ENCODE data around the gene ATP6V0D1.
A peak's percentile ranks its signal among the peaks of the same experiment; 100 is the strongest.

The ATP6V0D1 gene

DNA sequence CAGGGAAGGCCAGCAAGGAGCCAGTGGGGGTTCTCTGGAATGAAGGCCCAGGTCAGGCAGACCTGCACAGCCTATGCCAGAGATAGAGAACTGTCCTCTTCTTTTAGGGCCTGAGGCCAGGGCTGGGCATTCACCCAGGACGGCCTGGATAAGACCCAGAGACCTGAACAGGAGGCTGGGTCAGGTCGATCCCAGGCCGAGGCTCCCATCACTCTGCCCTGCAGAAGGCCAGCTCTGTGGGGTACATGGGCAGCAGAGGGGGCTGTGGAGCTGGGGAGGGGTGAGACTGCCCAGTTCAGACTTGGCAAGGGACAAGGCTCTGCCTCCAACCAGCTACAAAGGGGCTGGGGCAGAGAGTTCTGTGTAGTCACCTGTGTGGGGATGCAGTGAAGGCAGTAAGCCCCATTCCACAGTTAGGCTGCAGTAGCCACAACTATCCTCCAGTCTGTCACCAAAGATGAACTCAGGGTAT is 35.5 kb downstream of the ATP6V0D1 start:
- DNase-seq: no peak

DNA sequence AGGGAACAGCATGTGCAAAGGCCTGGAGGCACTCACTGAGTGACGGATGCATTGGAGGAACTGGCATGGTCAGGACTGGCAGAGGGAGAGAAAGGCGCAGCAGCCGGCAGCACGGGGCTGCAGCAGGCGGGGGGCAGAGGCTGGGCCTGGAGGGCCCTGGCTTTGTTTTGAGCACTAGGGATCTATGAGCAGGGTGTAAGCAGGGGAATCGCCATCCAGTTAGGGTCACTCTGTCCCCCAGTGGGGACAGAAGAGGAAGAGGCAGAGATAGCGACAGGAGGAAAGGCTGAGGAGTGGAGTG is 35.9 kb downstream of the ATP6V0D1 start:
- DNase-seq: no peak

DNA sequence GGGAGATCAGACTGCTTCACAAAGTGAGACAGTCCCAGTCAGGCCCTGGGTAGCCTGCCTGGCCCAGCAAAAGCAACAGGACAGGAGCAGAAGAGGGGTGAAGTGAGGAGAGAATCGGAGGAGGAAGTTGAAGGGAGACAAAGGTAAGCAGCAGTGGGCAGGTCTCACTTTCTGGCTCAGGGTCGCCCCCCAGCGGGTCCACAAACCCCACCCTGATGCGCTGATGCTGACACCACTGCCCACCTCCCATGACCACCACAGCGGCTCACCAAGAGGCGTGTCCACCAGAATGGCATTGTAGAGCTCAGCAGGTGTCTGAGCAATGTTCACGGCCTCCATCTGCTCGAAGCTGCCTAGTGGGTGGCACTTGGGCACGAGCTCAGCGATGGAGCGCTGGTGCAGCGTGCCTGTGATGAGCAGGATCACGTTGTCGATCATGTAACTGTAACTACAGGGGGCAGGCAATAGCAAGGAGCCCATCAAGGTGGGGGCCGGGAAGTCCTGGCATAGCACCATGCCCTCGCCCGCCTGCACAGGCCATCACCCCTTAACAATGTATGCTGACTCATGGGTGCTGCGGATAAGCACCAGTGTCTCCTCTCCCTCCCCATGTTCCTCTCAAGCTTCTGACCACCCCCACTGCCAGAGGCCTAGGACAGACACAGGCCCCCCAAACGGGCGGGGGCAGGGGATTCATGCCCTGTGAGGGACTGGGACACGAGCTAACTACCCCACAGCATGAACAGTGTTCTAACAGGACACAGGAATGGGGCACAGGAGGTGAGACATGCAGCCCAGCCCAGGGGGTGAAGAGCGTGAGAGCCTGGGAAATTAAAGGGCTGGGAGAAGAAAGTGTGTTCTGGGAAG is 36.5 kb downstream of the ATP6V0D1 start:
- no peak for DNase-seq

DNA sequence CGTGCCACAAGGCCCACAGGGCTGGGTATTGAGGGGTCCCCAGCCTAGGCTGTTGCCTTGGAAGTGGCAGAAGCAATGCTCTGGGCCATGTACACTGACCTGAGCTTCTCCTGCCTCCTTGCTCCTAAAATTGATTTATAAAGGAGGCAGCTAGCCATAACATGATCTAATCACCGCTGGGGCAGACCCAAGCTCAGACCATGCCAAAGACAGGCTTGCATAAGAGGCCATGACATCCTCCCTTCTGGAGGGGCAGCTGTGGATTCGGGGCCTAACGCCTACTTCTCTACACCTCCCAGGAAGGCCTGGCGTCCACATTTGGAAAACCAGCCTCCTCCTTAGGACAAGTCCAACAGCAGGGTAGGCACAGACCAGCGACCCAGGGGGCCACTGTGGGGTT is 37.7 kb downstream of the ATP6V0D1 start:
- DNase-seq: no peak

DNA sequence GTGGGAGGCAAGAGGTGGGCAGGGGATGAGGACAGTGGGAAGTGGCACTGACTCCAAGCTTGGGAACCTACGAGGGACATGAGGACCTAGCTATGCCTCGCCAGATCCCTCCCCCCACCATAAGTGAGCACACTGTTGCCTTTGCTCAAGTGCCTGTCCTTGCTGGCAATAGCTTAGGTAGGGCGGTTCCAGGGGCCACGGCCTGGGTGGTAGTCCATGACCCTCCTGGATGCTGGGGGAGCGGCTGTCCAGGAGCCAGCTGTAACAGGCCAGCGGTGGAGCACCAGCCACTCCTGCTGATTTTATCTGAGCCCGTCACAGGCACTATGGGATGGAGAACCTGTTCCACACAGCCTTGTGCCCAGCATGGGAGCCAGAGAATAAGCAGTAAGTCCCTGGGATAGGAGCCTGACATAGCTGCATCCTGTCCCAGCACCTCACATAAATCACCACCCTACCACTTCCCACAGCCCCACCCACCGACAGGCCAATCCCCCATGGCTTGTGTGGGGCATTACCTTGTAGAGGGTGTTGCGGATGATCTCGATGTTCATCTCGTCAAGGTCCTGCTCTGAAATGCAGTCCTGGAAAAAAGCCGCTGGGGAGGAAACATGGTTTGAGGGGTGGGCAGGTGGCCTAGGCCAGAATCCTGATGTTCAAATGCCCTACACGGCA is 38.2 kb downstream of the ATP6V0D1 start:
- no peak for DNase-seq

DNA sequence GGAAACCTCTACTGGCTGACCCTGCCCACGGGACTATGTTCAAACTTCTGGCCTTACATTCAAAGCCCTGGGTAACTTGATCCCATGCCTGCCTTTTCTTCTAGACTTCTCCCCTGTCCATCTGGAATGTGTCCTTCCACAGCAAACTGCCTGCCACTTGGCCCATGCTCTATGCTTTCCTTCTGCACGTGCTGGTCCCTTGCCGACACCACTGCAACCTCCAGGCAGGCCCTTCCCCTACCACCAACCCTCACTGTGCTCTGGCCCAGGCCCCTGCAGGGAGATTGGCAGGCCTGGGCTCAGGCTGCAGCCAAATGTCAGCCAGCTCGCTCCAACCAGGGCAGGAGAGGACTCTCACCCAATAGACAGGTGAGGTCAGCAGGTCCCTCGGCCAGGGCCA is 39.0 kb downstream of the ATP6V0D1 start:
- no peak for DNase-seq

DNA sequence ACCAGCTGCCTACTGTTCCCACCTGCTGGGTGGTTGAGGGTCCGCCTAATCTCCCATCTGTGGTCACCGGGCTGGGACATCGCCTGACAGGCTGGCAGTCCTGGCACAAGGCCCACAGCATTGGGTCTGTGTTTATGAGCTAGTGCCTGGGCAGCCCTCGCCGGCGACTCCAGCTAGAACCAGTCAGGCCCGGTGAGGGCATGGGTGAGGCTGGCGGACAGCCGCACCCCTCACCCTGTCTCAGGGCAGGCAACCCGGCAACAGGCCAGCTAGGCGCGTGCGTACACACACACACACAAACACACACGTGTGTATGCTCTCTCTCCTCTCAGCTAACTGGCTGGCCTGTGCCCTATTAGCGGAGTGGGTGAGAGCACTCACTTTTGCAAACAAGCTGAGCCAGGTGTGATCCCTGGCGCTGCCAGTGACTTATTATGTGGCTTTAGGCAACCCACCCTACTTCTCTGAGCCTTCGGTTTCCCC is 39.6 kb downstream of the ATP6V0D1 start:
- no peak for DNase-seq

DNA sequence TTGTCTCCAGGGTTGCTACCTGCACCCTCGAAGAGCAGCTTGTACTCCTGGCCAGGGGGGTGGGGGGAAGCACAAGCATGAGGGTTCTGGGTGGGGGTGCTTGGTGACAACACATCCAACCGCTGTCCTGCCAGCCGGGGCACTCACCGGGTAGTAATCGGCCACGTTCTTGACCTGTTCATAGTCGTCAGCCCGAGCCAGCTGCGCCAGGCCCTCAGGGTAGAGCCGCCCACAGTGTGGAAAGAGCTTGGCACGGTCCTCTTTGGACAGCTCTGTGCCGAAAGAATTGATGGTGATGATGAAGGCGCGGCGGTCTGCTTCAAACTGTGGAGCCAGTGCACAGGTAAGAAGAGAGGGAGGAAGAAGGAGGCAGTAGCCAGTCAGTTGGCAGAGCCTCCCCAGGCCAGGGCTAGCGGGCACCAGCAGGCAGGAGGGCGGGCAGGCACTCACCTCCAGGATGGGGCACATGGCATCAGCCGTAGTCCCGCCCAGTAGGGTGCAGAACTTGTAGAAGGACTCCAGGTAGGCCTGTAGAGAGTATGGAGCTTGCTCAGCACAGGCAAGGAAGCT is 42.0 kb downstream of the ATP6V0D1 start:
- DNase-seq: no peak

DNA sequence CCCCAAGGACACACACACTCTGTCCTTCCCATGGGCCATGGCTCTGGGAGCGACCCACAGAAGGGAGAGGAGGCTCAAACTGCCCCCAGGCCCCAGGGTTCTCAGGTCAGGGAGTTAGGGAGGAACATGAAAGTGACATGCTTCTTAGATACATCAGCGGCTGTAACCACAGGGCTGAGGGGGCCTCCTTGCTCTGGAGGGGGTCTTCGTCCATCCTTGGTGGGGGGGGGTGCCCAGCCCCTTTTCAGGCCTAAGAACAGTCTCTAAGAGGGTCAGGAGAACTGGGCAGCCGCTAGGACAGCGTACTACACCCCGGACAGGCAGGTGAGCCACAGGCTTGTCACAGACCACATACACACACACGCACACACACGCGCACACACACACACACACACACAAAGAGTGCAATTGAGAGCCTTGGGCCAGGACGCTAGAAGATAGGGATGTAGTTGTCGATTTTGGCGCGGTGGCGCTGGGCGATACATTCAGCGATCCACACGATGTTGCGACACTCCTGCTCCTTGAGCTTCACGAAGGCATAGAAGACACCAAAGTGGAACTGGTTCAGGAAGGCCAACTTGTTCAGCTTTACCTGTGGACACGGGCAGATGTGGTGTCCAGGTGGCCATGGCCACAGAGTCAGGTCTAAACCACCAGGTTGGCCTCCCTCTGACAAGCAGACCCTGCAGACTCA is 42.7 kb downstream of the ATP6V0D1 start:
- no peak for DNase-seq

DNA sequence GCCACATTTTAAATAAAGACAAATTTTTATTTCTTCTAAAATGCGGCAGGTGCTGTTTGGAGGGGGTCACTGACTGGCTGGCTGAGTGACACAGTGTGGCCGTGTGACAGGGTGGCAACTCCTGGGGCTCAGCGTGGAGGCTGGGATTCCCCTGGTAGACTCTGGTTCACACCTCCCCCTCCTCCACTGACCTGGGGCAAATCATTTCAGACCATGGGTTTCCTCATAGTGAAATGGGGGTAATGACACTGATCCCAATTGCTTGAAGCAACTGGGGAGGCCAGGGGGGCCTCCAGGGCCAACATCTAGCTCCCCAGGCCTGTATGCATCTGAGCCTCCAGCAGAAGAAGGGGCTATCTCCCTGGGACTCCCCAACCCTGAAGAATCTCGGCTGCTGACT is 43.4 kb downstream of the ATP6V0D1 start:
- no peak for DNase-seq

DNA sequence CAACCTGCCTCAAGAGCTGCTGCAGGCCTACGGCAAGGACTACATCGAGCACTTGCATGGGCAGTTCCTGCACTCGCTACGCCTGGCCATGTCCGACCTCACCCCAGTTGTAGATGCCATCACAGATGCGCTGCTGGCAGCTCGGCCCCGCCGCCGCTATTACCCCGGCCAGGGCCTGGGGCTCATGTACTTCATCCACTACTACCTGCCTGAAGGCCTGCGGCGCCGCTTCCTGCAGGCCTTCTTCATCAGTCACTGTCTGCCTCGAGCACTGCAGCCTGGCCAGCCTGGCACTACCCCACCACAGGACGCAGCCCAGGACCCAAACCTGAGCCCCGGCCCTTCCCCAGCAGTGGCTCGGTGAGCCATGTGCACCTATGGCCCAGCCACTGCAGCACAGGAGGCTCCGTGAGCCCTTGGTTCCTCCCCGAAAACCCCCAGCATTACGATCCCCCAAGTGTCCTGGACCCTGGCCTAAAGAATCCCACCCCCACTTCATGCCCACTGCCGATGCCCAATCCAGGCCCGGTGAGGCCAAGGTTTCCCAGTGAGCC is 44.2 kb downstream of the ATP6V0D1 start:
- DNase-seq: no peak

DNA sequence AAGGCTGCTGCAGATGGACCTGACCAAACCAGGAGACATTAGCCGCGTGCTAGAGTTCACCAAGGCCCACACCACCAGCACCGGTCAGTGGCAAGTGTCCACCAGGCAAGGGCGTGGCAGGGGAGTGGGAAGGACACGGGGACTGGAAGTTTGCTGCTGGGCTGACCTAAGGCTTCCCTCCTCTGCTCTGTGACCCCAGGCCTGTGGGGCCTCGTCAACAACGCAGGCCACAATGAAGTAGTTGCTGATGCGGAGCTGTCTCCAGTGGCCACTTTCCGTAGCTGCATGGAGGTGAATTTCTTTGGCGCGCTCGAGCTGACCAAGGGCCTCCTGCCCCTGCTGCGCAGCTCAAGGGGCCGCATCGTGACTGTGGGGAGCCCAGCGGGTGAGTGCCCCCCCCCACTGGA is 45.2 kb downstream of the ATP6V0D1 start:
- DNase-seq: no peak

DNA sequence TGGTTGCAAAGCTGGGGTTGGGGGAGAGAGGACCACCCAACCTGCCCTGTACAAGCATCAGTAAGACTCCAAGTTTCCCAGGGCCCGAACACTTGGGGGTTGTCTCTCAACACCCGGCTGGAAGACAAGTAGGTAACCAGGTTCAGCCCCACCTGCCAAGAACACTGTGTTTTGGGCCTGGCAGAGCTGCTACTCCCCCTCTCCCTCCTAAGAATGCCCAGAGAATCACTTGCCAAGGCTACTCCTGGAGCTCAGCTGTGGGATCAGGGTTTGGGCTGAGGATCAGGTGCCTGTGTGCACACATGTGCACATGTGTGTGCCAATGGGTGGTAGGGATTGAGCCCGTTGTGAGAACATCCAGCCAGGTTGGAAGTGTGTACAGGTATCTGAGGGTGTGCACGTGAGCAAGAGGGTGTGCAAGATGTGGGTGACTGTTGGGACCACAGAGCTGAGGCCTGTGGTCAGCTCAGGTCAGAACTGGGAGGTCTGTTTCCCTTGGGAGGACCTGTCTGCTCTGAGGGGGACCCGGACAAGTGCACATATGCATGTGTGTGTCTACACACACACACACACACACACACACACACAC is 47.7 kb downstream of the ATP6V0D1 start:
- DNase-seq: no peak

DNA sequence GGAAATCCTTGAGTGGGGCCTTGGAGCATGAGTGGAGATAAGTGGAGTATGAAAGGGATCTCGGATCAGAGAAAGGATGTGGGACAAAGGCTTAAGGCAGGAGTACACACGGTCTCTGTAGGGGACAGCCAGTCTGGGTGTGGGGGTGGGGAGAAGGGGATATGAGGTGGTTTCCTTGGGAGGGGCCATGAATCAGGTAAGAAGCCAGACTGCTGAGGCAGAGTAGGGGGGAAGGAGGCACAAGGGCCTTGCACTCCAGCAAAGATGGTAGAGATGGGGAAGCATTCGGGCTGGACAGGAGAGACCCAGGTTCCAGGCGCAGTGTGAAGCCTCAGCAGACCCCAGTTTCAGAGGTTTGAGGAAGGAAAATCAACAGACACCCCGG is 48.5 kb downstream of the ATP6V0D1 start:
- DNase-seq: no peak

DNA sequence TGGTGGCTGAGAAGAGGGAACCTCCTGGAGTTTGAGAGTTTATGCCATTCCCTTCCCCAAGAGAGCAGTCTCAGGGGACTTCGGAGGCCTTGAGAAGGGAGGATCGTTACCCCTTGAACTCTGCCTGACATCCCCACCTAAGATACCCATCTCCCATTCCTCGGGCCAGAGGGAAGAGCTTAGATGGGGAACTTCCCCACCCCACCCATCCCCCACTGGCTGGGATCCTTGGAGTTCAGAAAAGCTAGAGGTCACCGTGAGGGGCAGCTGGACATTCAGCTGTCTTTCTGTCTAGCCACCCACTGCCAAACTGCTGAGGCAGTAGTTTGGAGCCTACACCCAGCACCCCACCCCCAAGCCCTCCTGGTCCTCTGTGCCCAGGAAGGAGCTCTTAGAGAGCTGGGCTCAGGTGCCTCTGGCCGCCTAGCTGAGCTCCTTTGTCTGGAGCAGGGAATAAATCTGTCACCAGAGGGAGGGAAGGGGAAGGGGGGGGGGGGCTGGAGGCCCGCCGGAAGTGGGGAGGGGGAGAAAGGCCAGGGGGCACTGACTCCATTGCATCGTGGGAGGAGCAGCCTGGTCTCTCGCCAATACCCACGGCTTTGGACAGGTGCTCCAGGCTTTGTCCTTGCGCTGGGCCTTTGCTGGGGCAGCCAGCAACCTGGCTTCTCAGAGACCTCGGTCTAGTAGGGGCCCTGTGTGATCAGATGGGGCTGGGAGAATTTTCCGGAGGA is 49.0 kb downstream of the ATP6V0D1 start:
- no peak for DNase-seq

DNA sequence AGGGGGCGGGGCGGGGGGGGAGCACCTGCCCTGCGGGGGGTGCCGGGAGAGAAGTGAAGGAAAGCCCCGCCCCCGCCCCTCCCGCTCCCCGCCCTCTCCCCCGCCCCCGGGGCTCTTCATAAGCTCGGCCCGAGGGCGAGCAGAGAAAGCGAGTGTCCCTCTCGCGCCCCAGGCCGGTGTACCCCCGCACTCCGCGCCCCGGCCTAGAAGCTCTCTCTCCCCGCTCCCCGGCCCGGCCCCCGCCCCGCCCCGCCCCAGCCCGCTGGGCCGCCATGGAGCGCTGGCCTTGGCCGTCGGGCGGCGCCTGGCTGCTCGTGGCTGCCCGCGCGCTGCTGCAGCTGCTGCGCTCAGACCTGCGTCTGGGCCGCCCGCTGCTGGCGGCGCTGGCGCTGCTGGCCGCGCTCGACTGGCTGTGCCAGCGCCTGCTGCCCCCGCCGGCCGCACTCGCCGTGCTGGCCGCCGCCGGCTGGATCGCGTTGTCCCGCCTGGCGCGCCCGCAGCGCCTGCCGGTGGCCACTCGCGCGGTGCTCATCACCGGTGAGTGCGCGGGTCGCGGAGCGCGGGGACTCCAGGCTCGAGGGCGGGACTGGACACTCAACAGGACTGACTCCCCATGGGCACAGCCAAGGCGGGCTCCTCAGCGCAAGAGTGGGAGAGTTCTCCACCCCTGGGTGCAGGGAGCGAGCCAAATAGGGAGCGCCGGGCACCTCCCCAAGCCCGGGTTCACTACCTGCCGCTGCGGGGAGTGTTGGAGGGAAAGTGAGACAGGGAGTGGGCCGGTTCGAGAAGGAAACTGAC is 49.8 kb downstream of the ATP6V0D1 start, which contains the start of gene HSD11B2:
TSS of gene HSD11B2 (plus strand) at position 145 of the 798 bp plus-strand sequence. CDS start at position 273, 128 bp downstream.
- DNase-seq: peak; percentile 77

DNA sequence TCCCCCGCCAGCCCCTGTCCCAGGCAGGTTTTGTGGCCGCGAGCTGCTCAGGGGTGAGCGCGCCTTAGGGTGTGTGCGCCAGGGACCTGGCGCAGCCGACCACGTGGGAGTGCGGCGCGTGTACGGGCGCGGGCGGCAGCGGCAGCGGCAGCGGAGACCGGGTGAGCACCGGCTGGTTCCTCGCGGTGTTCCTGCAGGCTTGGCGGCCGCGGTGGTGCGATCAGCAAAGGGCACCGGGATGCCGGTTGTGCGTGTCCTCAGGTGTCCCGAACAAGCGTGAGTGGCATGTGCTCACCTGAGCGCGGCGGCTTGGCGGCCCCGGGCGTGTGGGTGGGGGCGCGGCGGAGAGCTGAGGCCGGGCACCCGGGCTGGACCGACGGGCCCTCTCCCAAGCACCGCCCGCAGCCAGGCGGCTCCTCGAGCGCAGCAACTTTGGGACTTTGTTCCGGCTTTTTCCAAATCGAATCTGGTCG is 50.4 kb downstream of the ATP6V0D1 start:
- peak; percentile 83 for DNase-seq

DNA sequence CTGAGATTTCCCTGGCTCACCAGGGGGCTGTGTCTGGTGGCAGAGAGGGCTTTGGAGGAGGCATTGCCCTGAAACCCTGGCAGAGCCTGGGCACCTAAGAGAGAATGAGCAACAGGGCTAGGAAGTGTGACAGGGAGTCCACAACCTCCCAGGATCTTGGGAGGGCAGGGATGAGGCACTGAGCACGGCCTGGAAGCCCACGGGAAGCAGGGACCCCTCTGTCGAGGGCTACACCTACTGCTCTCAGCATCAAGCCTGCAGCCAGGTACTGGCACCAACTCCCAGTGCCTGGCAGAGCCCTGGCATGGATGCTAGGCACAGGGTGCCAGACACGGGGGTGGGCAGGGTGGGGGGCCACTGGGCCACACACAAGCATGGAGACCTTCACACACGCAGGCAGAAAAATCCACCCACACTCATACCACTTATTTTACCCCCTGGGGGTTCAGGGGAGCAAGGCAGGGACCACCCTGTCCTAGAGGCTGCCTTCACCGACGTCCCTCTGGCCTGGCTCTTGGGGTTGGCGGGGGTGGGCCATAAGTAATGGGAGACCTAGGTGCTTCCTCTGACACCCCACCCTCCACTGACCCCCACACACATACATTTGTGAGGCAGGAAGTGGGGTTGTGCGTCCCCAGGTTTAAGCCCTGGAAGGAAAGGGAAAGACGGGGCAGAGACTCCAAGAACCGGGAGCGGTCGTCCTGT is 51.0 kb downstream of the ATP6V0D1 start:
- no peak for DNase-seq

DNA sequence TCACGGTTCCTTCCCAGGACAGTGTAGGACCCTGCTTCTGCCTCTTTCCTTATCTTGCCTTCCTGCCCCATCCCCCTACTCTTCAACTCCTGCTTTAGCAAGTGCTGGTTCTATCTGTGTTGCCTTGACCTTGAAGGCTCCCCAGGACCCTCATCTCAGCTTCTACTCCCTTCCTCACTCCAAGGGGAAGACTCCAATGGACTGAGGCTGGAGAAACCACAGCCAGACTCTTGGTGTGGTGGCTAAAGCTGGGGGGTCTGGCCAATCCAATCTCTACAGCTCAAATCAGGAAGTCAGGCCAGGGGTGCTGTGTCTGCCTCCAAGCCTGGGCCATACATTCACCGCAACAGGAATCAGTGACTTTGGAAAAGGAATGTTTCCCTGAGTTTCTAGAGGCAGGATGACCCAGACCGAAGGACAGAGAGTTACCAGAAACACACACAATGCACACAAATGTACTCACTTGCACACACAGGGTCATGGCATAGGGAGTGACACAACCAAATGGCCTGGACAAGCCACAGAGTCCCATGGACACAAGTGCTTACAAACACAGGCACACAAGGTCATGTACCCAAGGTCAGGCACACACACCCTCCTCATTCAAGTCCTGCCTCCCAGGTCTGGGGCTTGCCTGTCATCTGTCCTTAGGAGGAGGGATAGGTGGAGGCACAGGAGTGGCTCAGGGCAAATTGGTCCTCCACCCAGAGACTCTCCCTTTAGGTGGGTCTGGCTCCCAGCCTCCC is 51.7 kb downstream of the ATP6V0D1 start:
- DNase-seq: no peak

Data from right kidney (tissue), 1 donor.